SK-N-SH treated with all-trans-retinoic acid at 6 μM for 48 hours (cell line): ENCODE results near the gene CALHM2.

ENCODE experiments used
- ARNTL ChIP-seq: fragments of 450-650 bp; formaldehyde crosslinking; IDR thresholded peaks from 2 replicates; pipeline ENCODE4 v1.5.0; 2020; ENCODE audit warnings: low read depth, mild to moderate bottlenecking, moderate library complexity, borderline replicate concordance
- PPARA ChIP-seq: fragments of 250-450 bp; sonication (Bioruptor Pico); IDR thresholded peaks from 2 replicates; pipeline ENCODE4 v1.5.0; 2020; ENCODE audit warnings: mild to moderate bottlenecking, borderline replicate concordance
- TOX ChIP-seq: fragments of 250-450 bp; sonication (Bioruptor Pico); IDR thresholded peaks from 2 replicates; pipeline ENCODE4 v1.8.0; 2021; ENCODE audit warnings: mild to moderate bottlenecking, moderate library complexity, borderline replicate concordance
- ZC3H10 ChIP-seq: fragments of 250-450 bp; sonication (Bioruptor Pico); IDR thresholded peaks from 2 replicates; pipeline ENCODE4 v1.5.1; 2021; ENCODE audit warnings: mild to moderate bottlenecking, moderate library complexity
- ZFP30 ChIP-seq: fragments of 450-650 bp; formaldehyde crosslinking; IDR thresholded peaks from 2 replicates; pipeline ENCODE4 v1.5.0; 2022; ENCODE audit warnings: mild to moderate bottlenecking, moderate library complexity
- TF ChIP-seq, protein P1 (sequence below): fragments of 250-450 bp; sonication (Bioruptor Pico); IDR thresholded peaks from 2 replicates; pipeline ENCODE4 v1.5.1; 2020; ENCODE audit warnings: low read depth, mild to moderate bottlenecking, moderate library complexity

DNA sequence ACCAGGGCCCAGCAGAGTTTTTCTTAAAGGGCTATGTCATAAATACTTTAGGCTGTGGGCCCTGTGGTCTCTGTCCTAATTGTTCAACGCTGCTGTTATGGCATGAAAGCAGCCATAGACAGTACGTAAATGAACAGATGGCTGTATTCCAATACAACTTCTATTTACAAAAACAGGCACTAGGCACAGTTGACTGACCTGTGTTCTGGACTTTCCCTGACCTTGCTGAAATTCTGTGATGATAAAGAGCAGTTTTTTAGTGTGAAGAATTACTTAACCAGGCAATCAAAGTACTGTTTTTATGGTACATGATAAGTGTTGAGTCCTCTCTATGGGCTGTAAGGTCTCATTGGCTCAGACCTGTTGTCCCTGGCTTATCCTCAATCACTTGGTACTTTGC, 38.6 kb downstream of the CALHM2 start:
- TF ChIP-seq PPARA (no peak), ARNTL (CRISPR knock-in tag) (no peak), TOX (CRISPR knock-in tag) (no peak), ZC3H10 (no peak), ZFP30 (CRISPR knock-in tag) (no peak)
- TF ChIP-seq, protein P1, sequence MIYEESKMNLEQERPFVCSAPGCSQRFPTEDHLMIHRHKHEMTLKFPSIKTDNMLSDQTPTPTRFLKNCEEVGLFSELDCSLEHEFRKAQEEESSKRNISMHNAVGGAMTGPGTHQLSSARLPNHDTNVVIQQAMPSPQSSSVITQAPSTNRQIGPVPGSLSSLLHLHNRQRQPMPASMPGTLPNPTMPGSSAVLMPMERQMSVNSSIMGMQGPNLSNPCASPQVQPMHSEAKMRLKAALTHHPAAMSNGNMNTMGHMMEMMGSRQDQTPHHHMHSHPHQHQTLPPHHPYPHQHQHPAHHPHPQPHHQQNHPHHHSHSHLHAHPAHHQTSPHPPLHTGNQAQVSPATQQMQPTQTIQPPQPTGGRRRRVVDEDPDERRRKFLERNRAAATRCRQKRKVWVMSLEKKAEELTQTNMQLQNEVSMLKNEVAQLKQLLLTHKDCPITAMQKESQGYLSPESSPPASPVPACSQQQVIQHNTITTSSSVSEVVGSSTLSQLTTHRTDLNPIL (CRISPR knock-in tag), result no peak
